Fibroblast of villous mesenchyme (primary cell): ENCODE data around the gene CENPVL3. TPM values are rescaled to one million over a fixed set of nuclear protein-coding genes. Genes with fewer than 3 reads are reported as not detected.
"Not testable (repeated sequence)": the region's sequence is repeated elsewhere in the genome, so short reads cannot be mapped to it uniquely, and the experiment has no call there.

Experiments
- DNase-seq: peaks from one replicate; pipeline ENCODE4 v3.0.0-alpha.2; 2010; ENCODE audit warnings: low read depth
- H3K4me3 ChIP-seq: 2 replicates; pipeline ENCODE4 v1.5.1; 2011; ENCODE audit warnings: low read depth, mild to moderate bottlenecking, low read length
- total RNA-seq: library from RNA; depleted of rRNA; stranded (reverse); fragments of >200 nt; gene quantifications from 2 replicates; pipeline ENCODE4 v1.2.3, GENCODE V29; 2012
- TF ChIP-seq, protein P1 (sequence below): IDR thresholded peaks from 2 replicates; pipeline ENCODE4 v1.5.1; 2012; ENCODE audit warnings: low read depth, mild to moderate bottlenecking, low read length; ENCODE audit not compliant: insufficient read depth

CENPVL3 gene
- not detected in 2 replicates for total RNA-seq

- not testable (repeated sequence) for H3K4me3 ChIP-seq, DNase-seq
Observed at GRCh38 chrX:51618241-51619155, at the start of gene CENPVL3. Gene CENPVL3 (minus strand): TSS chrX:51618912. CDS start chrX:51618873, 39 bp downstream.

- TF ChIP-seq, protein P1, sequence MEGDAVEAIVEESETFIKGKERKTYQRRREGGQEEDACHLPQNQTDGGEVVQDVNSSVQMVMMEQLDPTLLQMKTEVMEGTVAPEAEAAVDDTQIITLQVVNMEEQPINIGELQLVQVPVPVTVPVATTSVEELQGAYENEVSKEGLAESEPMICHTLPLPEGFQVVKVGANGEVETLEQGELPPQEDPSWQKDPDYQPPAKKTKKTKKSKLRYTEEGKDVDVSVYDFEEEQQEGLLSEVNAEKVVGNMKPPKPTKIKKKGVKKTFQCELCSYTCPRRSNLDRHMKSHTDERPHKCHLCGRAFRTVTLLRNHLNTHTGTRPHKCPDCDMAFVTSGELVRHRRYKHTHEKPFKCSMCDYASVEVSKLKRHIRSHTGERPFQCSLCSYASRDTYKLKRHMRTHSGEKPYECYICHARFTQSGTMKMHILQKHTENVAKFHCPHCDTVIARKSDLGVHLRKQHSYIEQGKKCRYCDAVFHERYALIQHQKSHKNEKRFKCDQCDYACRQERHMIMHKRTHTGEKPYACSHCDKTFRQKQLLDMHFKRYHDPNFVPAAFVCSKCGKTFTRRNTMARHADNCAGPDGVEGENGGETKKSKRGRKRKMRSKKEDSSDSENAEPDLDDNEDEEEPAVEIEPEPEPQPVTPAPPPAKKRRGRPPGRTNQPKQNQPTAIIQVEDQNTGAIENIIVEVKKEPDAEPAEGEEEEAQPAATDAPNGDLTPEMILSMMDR: no peak
Observed at GRCh38 chrX:51665981-51666380, 47.3 kb upstream of the CENPVL3 start.

DNA sequence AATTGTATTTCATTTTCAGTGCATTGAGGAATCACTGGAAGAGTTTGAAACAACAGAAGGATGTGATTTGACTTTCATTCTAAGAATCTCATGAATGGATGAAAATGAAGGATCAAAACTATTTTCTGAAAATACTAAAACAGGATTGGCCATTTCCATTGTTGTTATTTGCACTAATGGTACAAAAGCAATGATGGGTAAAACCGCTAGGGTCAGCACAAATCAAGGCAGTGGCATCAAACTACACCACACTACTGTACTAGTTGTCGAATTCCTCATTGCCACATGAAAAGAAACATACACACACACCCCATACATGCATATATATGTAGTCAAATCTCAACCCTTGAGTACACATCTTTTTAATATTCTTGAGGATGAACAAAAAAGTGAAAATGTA lies 24.7 kb upstream of the CENPVL3 start:
- DNase-seq: no peak
- no peak overlapping the region for H3K4me3 ChIP-seq
- TF ChIP-seq, protein P1: no peak

More at GRCh38 chrX:51665981-51666380, 47.3 kb upstream of the CENPVL3 start:
- DNase-seq: no peak
- H3K4me3 ChIP-seq: no peak overlapping the region

DNA sequence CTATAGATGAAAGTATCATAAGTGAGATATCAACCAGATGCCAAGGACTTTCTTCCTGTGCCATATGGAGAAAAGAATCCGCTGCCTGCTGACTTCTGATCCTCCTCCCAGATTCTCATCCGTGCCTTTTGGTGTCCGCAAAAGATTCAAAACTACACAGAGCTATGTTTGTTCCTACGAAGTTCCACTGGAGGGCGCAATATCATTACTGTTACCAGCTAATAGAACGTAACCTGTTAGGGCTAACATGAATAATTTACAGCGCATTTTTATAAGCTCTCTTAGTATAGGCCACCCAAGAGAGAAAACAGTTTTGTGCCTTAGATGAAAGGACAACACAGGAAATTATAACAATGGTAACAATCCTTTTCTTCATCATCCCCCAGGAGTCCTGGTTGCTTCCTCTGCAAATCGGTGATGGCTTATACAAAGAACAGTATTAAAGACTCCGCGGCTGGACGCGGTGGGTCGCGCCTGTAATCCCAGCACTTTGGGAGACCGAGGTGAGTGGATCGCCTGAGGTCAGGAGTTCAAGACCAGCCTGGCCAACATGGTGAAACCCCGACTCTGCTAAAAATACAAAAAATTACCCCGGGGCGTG lies 22.8 kb upstream of the CENPVL3 start:
- H3K4me3 ChIP-seq: no peak overlapping the region
- TF ChIP-seq, protein P1: peak; percentile 53
- DNase-seq: peak; percentile 54

GRCh38 chrX:51636511-51636910 lies 17.8 kb upstream of the CENPVL3 start:
- not testable (repeated sequence) for H3K4me3 ChIP-seq, DNase-seq

DNA sequence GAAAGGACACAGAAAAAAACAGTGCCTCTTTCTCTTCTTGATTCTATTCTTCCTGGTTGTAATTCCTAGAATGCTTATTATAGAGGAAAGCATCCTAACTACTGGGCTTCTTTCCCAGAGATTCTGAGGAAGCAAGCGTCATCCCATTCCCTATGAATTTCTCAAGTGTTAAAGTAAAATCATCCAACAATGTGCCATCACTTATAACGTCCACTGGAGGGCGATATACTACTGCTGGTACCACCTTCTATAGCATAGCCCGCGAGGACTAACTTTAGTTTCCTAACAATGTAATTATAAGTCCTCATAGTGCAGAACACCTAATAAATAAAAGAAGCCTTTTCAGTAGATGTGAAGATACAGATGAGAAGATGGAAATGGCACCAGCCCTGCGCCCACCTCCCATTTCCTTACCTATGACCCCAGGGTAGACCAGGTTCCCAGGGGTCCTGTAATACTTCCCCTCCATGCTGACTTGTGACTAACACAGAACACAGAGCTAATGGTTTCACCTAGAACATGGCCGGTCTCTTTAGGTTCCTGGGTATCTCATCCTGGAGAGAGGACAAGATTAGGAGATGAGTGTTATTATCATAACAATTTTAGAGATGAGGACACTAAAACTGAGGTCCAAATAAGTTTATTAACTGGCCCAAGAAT lies 4.2 kb downstream of the CENPVL3 start:
- H3K4me3 ChIP-seq: no peak overlapping the region
- DNase-seq: peak; percentile 32
- TF ChIP-seq, protein P1: peak; percentile 62

DNA sequence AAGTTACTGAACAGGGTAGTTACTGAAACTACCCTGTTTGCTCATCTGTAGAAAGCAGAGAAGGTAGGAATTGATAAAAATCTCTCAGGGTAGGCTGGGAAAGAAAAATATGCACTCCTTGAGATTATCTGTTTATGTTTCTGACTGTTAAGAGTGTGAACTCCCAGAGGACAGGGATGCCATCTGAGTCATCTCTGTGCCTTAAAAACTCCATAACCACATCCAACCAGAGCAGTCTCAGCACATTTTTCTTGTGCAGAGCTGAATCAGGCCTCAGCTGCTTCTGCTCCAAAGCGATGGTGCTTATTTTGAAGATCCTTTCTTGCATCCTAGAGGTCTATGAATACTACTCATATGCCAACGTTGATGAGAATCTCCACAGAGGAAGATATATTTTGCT lies 9.9 kb downstream of the CENPVL3 start:
- TF ChIP-seq, protein P1: no peak
- peak; percentile 3 for DNase-seq
- H3K4me3 ChIP-seq: no peak overlapping the region
